A549 treated with RU486 at 1 μM for 4 hours (cell line): ENCODE results near the gene MRPL44. TPM values are rescaled to one million over a fixed set of nuclear protein-coding genes. Genes with fewer than 3 reads are reported as not detected.

Experiments
- total RNA-seq: library from RNA; stranded (reverse); fragments of 200-300 nt; extraction: Qiagen RNA extraction; gene quantifications from 5 replicates; pipeline ENCODE4 v1.2.3, GENCODE V29; 2022; ENCODE audit warnings: low read depth

MRPL44 gene
- total RNA-seq = 44.7 to 51.4 TPM (median 47.7 TPM) in 5 replicates

GRCh38 chr2:223957092-223957851, at the start of gene MRPL44:
Gene MRPL44 (plus strand): TSS chr2:223957463. CDS start chr2:223957473, 10 bp downstream.

GRCh38 chr2:223944703-223945531, 12.3 kb upstream of the MRPL44 start, which contains the start of gene WDFY1:
Gene WDFY1 (minus strand): TSS chr2:223945335. CDS start chr2:223945284, 51 bp downstream.

Other genes with a start within 250 kb of the MRPL44 start
- 15.6 to 45.9 TPM (median 29.0 TPM) in 5 replicates for gene AP1S3, start 119.9 kb upstream of the MRPL44 start, total RNA-seq
- gene WDFY1, start 12.1 kb upstream of the MRPL44 start, total RNA-seq = 30.6 to 40.6 TPM (median 36.6 TPM) in 5 replicates
- gene SERPINE2, start 81.8 kb downstream of the MRPL44 start, total RNA-seq = 202 to 245 TPM (median 205 TPM) in 5 replicates